OCI-LY3 (cell line): ENCODE measurements around the gene CIT.

ENCODE experiments used
- EZH2phosphoT487 ChIP-seq: fragments of 200-600 bp; shearing (Covaris generic); IDR thresholded peaks from 2 replicates; pipeline ENCODE4 v1.6.1; 2018; ENCODE audit warnings: antibody characterized with exemption, mixed run types, low read depth
- TF ChIP-seq, protein P1 (sequence below): fragments of 200-600, 300-600 bp; sonication (generic); IDR thresholded peaks from 2 replicates; pipeline ENCODE4 v1.5.1; 2014; ENCODE audit warnings: antibody characterized with exemption, low read length, low read depth

DNA sequence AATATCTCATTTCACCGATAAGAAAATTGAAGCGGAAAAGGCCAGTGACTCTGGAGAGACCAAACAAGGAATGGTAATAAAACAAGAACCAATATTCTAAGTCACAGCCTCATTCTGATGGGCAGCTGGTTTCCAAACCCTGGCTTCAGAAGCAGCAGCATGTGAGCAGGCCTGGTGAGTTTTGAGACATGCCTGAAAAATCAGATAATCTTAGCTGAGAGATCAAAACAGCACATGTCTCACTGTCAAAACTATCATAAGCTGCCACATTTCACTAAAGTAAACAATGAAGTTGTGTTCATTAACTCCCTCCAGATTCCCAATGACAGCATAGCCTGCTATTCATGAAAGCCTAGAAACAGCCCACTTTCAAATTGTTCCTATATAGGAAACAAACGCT, 36.5 kb downstream of the CIT start:
- TF ChIP-seq, protein P1, sequence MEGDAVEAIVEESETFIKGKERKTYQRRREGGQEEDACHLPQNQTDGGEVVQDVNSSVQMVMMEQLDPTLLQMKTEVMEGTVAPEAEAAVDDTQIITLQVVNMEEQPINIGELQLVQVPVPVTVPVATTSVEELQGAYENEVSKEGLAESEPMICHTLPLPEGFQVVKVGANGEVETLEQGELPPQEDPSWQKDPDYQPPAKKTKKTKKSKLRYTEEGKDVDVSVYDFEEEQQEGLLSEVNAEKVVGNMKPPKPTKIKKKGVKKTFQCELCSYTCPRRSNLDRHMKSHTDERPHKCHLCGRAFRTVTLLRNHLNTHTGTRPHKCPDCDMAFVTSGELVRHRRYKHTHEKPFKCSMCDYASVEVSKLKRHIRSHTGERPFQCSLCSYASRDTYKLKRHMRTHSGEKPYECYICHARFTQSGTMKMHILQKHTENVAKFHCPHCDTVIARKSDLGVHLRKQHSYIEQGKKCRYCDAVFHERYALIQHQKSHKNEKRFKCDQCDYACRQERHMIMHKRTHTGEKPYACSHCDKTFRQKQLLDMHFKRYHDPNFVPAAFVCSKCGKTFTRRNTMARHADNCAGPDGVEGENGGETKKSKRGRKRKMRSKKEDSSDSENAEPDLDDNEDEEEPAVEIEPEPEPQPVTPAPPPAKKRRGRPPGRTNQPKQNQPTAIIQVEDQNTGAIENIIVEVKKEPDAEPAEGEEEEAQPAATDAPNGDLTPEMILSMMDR = no peak
- no peak for TF ChIP-seq EZH2phosphoT487
